ENCODE data around the gene NKD1.

Gene NKD1

GRCh38 chr16:50636753-50637374 is 88.7 kb downstream of the NKD1 start:
- peaks cover 8% of the 10 kb centered on the region for H3K27me3 Mint-ChIP-seq
- no peaks in the 10 kb centered on the region for H3K9me3 Mint-ChIP-seq
- no peak overlapping the region for H3K27ac Mint-ChIP-seq

GRCh38 chr16:50637716-50638602 is 89.8 kb downstream of the NKD1 start:
- no peak for ATAC-seq (ENCODE audit: low read depth)
- no peak overlapping the region for H3K4me3 Mint-ChIP-seq
- H3K27ac Mint-ChIP-seq, result no peak overlapping the region
- DNase-seq (ENCODE audit: low spot score in 2 of 2), result no peak
- H3K36me3 Mint-ChIP-seq, result no peaks in the 10 kb centered on the region
- peaks cover 8% of the 10 kb centered on the region for H3K27me3 Mint-ChIP-seq
- no peaks in the 10 kb centered on the region for H3K9me3 Mint-ChIP-seq
- H3K4me1 Mint-ChIP-seq, result peaks cover 3% of the 10 kb centered on the region

More at GRCh38 chr16:50636753-50637374, 88.7 kb downstream of the NKD1 start:
- H3K4me1 Mint-ChIP-seq, result peaks cover 3% of the 10 kb centered on the region
- H3K4me3 Mint-ChIP-seq, result no peak overlapping the region
- no peaks in the 10 kb centered on the region for H3K36me3 Mint-ChIP-seq
- ATAC-seq (ENCODE audit: low read depth) (no peak), DNase-seq (ENCODE audit: low spot score in 2 of 2) (no peak)

GRCh38 chr16:50638816-50639670 is 90.8 kb downstream of the NKD1 start:
- Mint-ChIP-seq H3K4me1 (peaks cover 3% of the 10 kb centered on the region), H3K4me3 (no peak overlapping the region), H3K27ac (no peak overlapping the region), H3K9me3 (no peaks in the 10 kb centered on the region), H3K36me3 (no peaks in the 10 kb centered on the region), H3K27me3 (peaks cover 8% of the 10 kb centered on the region)
- DNase-seq (ENCODE audit: low spot score in 2 of 2), result no peak
- no peak for ATAC-seq (ENCODE audit: low read depth)

GRCh38 chr16:50640391-50640790 is 92.2 kb downstream of the NKD1 start:
- peaks cover 10% of the 10 kb centered on the region for H3K27me3 Mint-ChIP-seq
- DNase-seq (ENCODE audit: low spot score in 2 of 2) (no peak), ATAC-seq (ENCODE audit: low read depth) (no peak)
- peaks cover 3% of the 10 kb centered on the region for H3K4me1 Mint-ChIP-seq
- no peak overlapping the region for H3K4me3 Mint-ChIP-seq
- H3K36me3 Mint-ChIP-seq, result no peaks in the 10 kb centered on the region
- no peak overlapping the region for H3K27ac Mint-ChIP-seq
- no peaks in the 10 kb centered on the region for H3K9me3 Mint-ChIP-seq

GRCh38 chr16:50640919-50641817 is 93.0 kb downstream of the NKD1 start:
- Mint-ChIP-seq H3K9me3 (no peaks in the 10 kb centered on the region), H3K4me1 (no peaks in the 10 kb centered on the region), H3K27me3 (peaks cover 10% of the 10 kb centered on the region), H3K36me3 (no peaks in the 10 kb centered on the region), H3K27ac (no peak overlapping the region), H3K4me3 (no peak overlapping the region)
- ATAC-seq (ENCODE audit: low read depth), result no peak
- no peak for DNase-seq (ENCODE audit: low spot score in 2 of 2)

GRCh38 chr16:50641818-50642187 is 93.6 kb downstream of the NKD1 start:
- Mint-ChIP-seq H3K27ac (no peak overlapping the region), H3K4me3 (no peak overlapping the region), H3K4me1 (no peaks in the 10 kb centered on the region), H3K27me3 (peaks cover 10% of the 10 kb centered on the region), H3K36me3 (no peaks in the 10 kb centered on the region), H3K9me3 (no peaks in the 10 kb centered on the region)
- DNase-seq (ENCODE audit: low spot score in 2 of 2) (no peak), ATAC-seq (ENCODE audit: low read depth) (no peak)

- Mint-ChIP-seq H3K27ac (no peak overlapping the region), H3K9me3 (no peaks in the 10 kb centered on the region), H3K27me3 (peaks cover 10% of the 10 kb centered on the region), H3K4me3 (no peak overlapping the region), H3K4me1 (no peaks in the 10 kb centered on the region), H3K36me3 (no peaks in the 10 kb centered on the region)
- DNase-seq (ENCODE audit: low spot score in 2 of 2), result no peak
- no peak for ATAC-seq (ENCODE audit: low read depth)
Measured at GRCh38 chr16:50642349-50642748, 94.2 kb downstream of the NKD1 start.

GRCh38 chr16:50643192-50643591 is 95.0 kb downstream of the NKD1 start:
- no peaks in the 10 kb centered on the region for H3K36me3 Mint-ChIP-seq
- DNase-seq (ENCODE audit: low spot score in 2 of 2), result no peak
- no peak for ATAC-seq (ENCODE audit: low read depth)

GRCh38 chr16:50644245-50644644 is 96.0 kb downstream of the NKD1 start:
- H3K9me3 Mint-ChIP-seq, result no peaks in the 10 kb centered on the region
- H3K27me3 Mint-ChIP-seq, result peaks cover 11% of the 10 kb centered on the region
- DNase-seq (ENCODE audit: low spot score in 2 of 2), result no peak
- ATAC-seq (ENCODE audit: low read depth), result no peak
- no peak overlapping the region for H3K4me3 Mint-ChIP-seq
- H3K4me1 Mint-ChIP-seq, result no peaks in the 10 kb centered on the region
- no peaks in the 10 kb centered on the region for H3K36me3 Mint-ChIP-seq
- H3K27ac Mint-ChIP-seq, result no peak overlapping the region

More at GRCh38 chr16:50643192-50643591, 95.0 kb downstream of the NKD1 start:
- Mint-ChIP-seq H3K4me1 (no peaks in the 10 kb centered on the region), H3K27ac (no peak overlapping the region), H3K27me3 (peaks cover 11% of the 10 kb centered on the region), H3K4me3 (no peak overlapping the region), H3K9me3 (no peaks in the 10 kb centered on the region)

- H3K27ac Mint-ChIP-seq, result peak overlapping the region; percentile 4
- H3K9me3 Mint-ChIP-seq, result no peaks in the 10 kb centered on the region
- H3K4me3 Mint-ChIP-seq, result no peak overlapping the region
- H3K36me3 Mint-ChIP-seq, result no peaks in the 10 kb centered on the region
- peak; percentile 74 for ATAC-seq (ENCODE audit: low read depth)
- no peaks in the 10 kb centered on the region for H3K4me1 Mint-ChIP-seq
- H3K27me3 Mint-ChIP-seq, result peaks cover 11% of the 10 kb centered on the region
- DNase-seq (ENCODE audit: low spot score in 2 of 2), result peak in 1 of 2 donors; percentile 18
Measured at GRCh38 chr16:50644729-50645128, 96.5 kb downstream of the NKD1 start.

- ATAC-seq (ENCODE audit: low read depth) (no peak), DNase-seq (ENCODE audit: low spot score in 2 of 2) (no peak)
- peaks cover 13% of the 10 kb centered on the region for H3K27me3 Mint-ChIP-seq
- H3K4me3 Mint-ChIP-seq, result no peak overlapping the region
- H3K27ac Mint-ChIP-seq, result peak overlapping the region; percentile 4
- no peaks in the 10 kb centered on the region for H3K4me1 Mint-ChIP-seq
- no peaks in the 10 kb centered on the region for H3K36me3 Mint-ChIP-seq
- no peaks in the 10 kb centered on the region for H3K9me3 Mint-ChIP-seq
Measured at GRCh38 chr16:50645563-50646220, 97.5 kb downstream of the NKD1 start.

- DNase-seq (ENCODE audit: low spot score in 2 of 2) (no peak), ATAC-seq (ENCODE audit: low read depth) (no peak)
- H3K36me3 Mint-ChIP-seq, result no peaks in the 10 kb centered on the region
- no peak overlapping the region for H3K27ac Mint-ChIP-seq
- H3K4me3 Mint-ChIP-seq, result no peak overlapping the region
- H3K27me3 Mint-ChIP-seq, result peaks cover 10% of the 10 kb centered on the region
- H3K9me3 Mint-ChIP-seq, result no peaks in the 10 kb centered on the region
- no peaks in the 10 kb centered on the region for H3K4me1 Mint-ChIP-seq
Measured at GRCh38 chr16:50646345-50646744, 98.1 kb downstream of the NKD1 start.

Measured in memory B cell (primary cell).